CD4-positive, alpha-beta T cell treated with Interleukin-17A for 4 hours (primary cell): ENCODE measurements around the gene PLPP2.
"Not testable (repeated sequence)": the region's sequence is repeated elsewhere in the genome, so short reads cannot be mapped to it uniquely, and the experiment has no call there.

ENCODE experiments used
- DNase-seq: peaks from one replicate; pipeline ENCODE4 v3.0.0-alpha.2; 2020; ENCODE audit warnings: mixed read lengths

Gene PLPP2

GRCh38 chr19:262125-262524 is 29.1 kb downstream of the PLPP2 start:
- no peak for DNase-seq

- DNase-seq, result not testable (repeated sequence)
Measured at GRCh38 chr19:256804-257203, 34.4 kb downstream of the PLPP2 start.

GRCh38 chr19:252421-253186 is 38.6 kb downstream of the PLPP2 start:
- not testable (repeated sequence) for DNase-seq

GRCh38 chr19:246551-246950 is 44.7 kb downstream of the PLPP2 start:
- no peak for DNase-seq

- not testable (repeated sequence) for DNase-seq
Measured at GRCh38 chr19:245900-246299, 45.3 kb downstream of the PLPP2 start.

- DNase-seq, result no peak
Measured at GRCh38 chr19:245457-245856, 45.7 kb downstream of the PLPP2 start.
